ELR (cell line): ENCODE results near the gene EFR3B.
"Not testable (repeated sequence)": the region's sequence is repeated elsewhere in the genome, so short reads cannot be mapped to it uniquely, and the experiment has no call there.

Experiments used
- DNase-seq: peaks from one replicate; pipeline ENCODE4 v3.0.0-alpha.2; 2015; ENCODE audit warnings: low read depth

Gene EFR3B

GRCh38 chr2:25041928-25042320, at the start of gene EFR3B:
TSS of gene EFR3B (plus strand) at chr2:25042076. CDS start at chr2:25042313, 237 bp downstream.
- DNase-seq, result peak; percentile 93

GRCh38 chr2:24993406-24994145, 48.3 kb upstream of the EFR3B start:
- no peak for DNase-seq

DNA sequence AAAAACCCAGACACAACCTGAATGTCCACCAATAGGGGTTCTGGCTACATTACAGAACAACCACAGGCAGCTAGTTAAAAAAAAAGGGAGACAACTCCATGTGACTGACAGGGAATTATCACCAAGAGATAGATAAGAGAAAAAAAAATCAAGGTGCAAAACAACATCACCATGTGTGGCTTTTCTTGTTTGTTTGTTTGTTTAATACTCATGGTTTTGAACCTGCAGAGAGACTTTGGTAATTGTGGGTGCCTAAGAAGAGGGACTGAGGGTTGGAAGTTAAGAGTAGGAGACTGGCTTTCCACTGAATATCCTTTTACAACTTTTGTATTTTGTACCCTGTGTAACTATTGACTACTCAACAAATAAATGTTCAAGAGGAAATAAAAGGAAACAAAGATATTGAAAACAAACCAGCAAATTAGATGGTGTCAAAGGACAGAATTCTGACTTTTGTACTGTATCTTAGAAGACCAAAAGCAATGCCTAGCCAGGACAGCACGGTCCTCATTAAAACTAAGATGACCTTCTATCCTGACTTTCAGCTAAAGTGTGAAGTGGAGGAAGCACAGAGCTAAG, 47.6 kb upstream of the EFR3B start:
- no peak for DNase-seq

DNA sequence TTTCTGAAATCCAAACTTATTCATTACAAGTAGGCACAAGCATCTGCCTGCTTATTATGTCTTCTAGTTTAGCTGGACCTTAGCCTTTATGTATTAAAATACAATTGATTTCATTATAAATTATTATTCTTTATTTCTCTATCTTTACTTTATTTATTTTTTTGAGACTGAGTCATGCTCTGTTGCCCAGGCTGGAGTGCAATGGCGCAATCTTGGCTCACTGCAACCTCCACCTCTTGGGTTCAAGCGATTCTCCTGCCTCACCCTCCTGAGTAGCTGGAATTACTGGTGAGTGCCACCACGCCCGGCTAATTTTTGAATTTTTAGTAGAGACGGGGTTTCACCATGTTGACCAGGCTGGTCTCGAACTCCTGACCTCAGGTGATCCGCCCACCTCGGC, 42.8 kb upstream of the EFR3B start:
- not testable (repeated sequence) for DNase-seq

GRCh38 chr2:25000036-25000435, 41.8 kb upstream of the EFR3B start:
- no peak for DNase-seq

GRCh38 chr2:25000503-25001324, 41.2 kb upstream of the EFR3B start:
- DNase-seq, result peak; percentile 63

DNA sequence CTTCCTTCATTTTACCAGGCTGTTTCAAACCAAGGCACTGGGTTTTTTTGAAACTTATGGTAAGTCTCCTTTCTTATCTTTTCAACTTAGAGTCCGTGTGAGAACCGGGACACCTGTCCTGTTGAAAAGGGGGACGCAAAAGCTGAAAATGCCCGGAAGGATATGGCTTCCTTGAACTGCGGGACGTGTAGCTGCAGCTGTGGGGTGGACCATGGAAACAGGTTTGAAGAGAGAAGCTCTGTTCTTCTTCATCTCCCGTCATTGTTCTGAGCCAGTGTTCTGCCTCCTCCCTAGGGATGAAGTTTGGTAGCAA, 40.6 kb upstream of the EFR3B start:
- no peak for DNase-seq

DNA sequence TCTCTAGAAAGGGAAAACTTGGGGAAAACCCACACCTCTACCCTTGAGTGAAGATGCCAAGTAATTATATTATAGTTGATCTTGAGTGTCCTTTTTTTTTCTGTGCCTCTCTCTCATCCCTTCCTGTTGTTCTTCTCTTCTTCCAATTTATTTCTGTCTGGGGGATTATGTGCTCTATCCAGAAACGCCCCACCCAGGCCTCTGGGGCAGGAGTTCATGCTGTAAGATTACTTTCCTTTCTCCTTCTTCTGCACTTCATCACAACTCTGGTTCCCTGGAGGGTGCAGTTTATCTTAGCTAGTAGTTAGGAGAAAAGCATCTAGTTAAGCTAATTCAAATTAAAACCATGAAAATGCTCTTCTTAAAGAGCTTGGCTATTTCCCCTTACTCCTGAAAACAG, 39.8 kb upstream of the EFR3B start:
- no peak for DNase-seq

DNA sequence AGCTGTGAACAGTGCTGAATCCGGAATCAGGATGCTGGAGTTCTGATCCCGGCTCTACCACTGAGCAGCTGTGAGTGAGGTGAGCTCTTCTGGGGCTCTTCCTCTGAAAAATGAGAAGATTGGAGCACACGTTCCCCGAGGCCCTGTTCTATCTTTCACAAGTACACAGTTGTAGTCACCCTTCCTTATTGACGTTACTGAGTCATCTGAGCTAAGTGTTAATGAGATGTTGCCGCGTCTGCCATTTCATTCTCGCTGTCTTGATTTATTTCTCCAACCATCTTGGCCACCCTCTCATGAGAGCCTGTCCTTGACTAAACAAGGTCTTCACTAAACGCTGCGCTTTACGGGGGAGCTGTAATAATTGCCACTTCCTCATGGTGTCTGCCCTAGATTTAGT, 31.9 kb upstream of the EFR3B start:
- DNase-seq, result no peak

DNA sequence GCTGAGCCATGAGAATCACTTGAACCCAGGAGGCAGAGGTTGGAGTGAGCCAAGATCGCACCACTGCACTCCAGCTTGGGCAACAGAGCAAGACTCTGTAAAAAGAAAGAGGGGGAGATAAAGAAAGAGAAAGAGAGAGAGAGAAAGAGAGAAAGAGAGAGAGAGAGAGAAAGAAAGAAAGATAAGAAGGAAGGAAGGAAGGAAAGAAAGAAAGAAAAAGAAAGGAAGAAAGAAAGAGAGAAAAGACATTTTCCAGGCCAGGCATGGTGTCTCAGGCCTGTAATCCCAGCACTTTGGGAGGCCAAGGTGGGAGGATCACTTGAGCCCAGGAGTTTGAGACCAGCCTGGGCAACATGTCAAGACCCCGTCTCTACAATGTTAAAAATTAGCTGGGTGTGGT, 30.5 kb upstream of the EFR3B start:
- DNase-seq, result not testable (repeated sequence)

DNA sequence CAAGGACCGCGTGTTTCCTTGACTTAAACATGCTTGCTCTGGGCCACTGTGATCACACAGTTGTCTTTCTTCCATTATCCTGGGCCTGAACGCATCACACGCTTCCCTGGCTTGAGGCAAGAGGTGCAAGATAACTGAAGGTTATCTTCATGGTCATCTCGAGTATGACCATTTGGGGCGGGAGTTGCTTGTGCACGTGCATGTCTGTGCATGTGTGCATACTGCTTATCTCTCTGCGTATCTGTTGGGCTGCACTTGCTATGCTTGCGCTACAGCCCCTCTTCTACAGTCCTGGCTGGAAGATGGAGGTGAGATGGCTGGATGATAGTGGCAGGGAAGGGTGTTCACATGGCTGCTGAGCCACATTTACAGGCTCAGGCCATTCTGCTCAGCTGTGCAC, 27.2 kb upstream of the EFR3B start:
- DNase-seq, result no peak

- DNase-seq, result no peak
These were observed 23.2 kb upstream of the EFR3B start for GRCh38 chr2:25018681-25019080.

DNA sequence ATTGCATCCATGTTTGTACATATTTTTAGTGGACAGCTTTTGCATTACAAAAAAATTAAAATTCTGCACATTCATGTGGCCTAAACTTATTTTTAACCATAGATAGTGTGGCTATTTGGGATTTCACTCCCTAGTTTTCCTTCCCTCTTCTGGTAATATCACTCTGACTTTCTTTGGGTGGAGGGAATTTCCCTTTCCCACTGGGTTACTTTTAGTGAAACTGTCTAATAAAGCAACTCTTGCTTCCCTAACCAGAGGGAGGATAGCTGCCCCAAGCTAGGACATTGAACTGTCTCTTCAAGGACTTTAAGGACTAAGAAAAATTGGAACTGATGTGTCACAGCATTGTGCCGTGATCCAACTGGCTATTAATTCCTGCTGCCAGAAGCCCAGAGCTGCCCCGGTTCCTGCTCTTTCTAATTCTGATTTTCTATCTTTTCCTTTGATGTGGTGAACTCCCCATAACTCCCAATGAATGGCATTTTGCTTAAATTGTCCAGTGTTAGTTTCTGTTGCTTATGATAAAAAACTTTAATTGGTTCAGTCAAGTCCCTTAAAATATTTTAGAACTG, 20.0 kb upstream of the EFR3B start:
- no peak for DNase-seq

DNA sequence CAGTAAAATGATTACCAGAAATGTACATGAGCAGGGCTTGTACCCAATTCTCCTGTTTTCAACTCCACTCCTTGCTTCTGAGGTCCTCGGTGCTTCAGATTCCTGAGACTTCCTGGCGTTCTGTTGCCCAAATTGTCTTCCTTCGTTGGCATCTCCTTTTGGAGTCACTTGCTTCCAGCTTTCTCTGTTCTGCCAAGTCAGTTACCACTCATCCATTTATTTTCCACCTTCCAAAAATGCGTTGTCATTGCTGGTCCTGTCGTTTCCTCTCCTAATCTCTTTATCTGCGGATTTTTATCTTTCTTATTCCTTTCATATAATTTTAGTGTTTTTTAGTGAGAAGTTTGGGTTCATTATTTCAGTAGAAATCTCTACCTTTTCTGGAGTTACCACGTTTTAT, 18.5 kb upstream of the EFR3B start:
- no peak for DNase-seq

DNA sequence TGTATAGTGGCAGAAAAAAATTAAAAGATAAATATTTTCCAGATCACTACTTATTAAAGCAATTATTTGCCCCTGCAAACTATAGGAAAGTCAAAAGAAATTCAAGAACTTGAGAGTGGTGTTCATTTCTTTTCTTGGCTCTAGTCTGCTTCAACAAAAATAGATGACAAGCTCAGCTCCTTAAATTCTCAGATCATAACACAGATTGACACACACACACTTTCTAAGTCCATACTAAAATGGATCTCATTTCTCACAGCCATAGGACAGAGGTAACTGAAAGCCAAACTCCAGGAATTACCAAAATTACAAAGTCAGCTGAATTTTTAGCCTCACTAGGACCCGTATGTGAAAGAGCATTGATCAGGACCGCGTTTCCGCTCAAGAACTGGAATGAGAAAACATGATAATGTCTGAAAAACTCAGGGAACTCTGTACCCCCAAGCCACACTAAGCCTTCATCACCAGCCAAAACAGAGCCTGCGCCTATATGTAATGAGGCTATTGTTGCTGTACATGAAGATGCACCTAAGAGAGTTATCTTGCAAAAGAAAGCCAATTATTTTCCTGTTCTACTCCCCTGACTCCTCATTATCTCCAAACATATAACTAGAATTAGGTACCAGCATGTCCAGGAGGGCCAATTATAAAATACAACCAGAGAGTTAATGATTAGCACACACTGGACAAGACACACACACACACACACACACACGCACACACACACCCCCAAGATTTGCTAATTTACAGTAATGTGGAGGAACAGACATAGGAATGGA, 16.5 kb upstream of the EFR3B start:
- DNase-seq, result no peak

DNA sequence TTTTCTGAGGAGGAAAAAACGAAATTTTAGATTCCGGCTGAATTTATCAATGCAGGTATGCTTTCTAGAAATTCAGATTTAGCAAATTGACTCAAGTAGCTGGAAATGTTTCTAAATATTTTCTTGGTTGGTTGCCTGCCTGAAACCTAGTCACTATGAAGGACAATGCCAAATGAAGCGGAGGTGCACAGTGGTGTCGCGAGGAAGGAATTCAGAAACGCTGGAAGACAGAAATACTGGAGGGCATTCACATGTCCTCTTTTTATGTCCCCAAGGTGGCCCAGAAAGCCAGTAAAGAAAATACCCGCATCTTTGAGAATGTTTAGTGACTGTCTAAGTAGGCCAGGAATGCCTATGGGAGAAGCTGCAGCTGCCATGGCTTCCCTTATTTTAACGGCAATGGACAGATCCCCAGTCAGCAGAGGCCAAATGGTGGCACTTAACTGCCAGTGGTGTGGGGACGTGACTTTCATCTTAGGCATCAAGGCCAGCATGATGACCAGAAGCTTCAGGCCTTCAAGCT, 15.8 kb upstream of the EFR3B start:
- DNase-seq, result no peak

DNA sequence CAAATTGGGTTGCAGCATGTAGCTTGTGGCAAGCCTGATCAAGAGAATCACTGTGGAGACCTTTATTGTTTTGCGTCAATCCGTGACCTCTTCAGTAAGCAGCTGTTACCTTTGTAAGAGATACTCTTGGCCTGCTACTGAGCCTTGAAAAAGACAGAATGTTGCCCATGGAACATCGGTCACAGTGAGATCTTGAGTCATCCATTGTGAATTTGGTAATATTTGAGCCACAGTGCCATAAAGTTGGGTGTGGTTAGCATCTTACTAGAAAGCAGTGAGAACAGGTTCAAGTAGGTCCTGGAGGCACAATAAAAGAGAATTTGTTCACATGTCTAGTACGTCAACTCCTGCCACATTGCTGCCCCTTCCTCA, 12.7 kb upstream of the EFR3B start:
- no peak for DNase-seq

DNA sequence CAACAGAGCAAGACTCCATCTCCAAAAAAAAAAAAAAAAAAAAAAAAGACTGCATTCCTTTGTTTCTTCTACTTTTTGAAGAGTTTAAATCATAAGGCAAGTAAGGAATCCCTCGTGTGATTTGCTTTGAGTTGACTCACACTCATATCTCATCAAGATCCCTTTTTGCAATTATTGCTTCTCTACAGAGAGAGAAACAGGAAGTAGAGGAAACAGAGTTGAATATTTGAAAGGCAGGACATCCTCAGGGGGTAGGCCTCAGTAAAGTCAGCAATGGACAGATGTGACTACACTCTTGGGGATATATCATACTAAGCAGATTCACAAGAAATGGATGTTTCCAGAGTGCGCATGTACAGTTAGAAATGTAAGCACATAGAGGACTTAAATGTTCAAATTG, 11.2 kb upstream of the EFR3B start:
- DNase-seq, result no peak

- DNase-seq, result peak; percentile 8
These were observed 9.8 kb upstream of the EFR3B start for GRCh38 chr2:25032094-25032493.

- no peak for DNase-seq
These were observed 9.0 kb upstream of the EFR3B start for GRCh38 chr2:25032901-25033300.

DNA sequence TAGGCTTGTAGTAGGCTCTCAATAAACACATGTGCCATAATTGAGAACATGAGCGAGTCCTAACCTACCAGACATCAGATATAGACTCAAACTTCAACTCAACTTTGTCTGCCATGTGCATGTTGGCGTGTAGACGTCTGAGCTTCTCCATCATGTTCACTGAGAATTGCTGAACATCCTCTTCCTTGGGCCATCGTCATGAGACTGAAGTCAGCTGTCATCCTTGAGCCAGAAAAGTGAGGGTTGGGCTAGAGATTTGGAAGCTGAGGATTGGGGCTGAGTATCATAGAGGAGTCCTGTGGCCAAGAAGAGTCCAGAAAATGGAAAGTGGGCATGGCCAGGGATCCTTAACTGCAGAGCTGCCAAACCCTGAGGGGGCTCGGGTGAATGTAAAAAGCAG, 7.8 kb upstream of the EFR3B start:
- no peak for DNase-seq
